ENCODE results near the gene ST8SIA2.

ST8SIA2 gene, protein sequence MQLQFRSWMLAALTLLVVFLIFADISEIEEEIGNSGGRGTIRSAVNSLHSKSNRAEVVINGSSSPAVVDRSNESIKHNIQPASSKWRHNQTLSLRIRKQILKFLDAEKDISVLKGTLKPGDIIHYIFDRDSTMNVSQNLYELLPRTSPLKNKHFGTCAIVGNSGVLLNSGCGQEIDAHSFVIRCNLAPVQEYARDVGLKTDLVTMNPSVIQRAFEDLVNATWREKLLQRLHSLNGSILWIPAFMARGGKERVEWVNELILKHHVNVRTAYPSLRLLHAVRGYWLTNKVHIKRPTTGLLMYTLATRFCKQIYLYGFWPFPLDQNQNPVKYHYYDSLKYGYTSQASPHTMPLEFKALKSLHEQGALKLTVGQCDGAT

DNA sequence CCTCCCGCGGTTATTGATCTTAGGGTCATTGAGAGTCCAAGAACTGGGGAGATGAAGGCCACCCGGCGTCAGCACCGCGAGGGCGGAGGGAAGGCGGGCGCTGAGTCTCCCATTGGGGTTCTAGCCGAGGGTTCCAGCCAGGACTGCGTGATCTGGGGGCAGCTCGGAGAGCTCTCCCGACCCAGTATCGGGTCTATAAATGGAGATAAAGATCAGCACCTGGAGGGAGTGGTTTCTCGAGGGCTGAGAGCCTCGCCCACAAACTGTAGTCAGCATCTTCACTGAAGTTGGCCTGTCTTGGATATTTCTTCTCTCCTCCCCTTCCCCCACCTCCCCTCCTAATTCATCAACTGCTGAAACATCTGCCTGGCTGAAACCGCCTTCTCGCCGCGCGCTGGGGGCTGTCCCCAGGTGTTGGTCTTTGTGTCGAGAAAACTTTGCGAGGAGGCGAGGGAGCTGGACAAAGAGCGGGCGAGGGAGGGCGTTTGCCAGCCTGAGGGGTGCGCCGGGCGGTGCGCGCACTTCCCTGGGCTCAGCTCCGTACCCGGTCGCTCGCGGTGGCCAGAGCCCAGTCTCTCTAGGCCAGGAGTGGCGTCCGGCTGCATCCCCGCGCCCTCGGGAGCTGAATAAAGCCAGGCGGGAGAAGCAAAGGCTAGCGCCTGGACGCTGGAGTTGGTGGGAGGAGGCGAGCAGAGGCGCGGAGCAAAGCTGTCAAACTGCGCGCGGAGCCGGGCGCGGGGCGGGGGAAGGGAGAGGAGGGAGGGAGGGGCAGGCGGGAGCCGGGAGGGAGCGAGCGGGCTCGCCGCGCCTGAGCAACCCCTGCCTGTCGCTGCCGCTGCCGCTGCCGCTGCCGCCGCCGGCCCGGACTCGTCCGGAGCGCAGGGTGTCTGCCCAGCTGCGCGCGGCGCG lies at the start of gene ST8SIA2:
ST8SIA2 (plus strand) TSS at position 811 of the 909 bp plus-strand sequence. CDS start 184 bp downstream, outside the sequence.
- peak in 1 of 2 donors; percentile 38 for DNase-seq

- no peak for DNase-seq
Observed at GRCh38 chr15:92343924-92344643, 49.6 kb upstream of the ST8SIA2 start.

GRCh38 chr15:92346063-92346462 lies 47.6 kb upstream of the ST8SIA2 start:
- DNase-seq: no peak

DNA sequence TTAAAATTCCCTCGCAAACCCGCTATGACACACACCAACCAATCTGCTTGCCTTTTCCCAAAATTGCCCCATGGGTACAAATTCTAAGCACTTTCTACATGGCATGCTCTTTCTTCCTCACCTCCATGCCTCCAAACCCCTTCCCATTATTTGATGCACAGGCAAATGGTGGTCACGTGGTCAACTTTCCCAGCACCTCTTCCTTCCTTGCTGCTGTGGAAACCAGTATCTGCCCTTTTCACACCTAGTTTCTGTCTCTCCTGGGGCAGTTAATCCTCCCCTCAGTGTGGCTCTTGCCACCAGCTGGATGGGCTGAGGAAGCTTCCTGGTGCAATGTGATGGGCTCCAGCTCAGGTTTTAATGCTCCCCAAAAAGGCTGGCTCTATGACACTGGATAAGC lies 38.4 kb upstream of the ST8SIA2 start:
- DNase-seq: no peak

GRCh38 chr15:92361321-92362000 lies 32.2 kb upstream of the ST8SIA2 start:
- no peak for DNase-seq

- DNase-seq: no peak
Observed at GRCh38 chr15:92362001-92362350, 31.7 kb upstream of the ST8SIA2 start.

DNA sequence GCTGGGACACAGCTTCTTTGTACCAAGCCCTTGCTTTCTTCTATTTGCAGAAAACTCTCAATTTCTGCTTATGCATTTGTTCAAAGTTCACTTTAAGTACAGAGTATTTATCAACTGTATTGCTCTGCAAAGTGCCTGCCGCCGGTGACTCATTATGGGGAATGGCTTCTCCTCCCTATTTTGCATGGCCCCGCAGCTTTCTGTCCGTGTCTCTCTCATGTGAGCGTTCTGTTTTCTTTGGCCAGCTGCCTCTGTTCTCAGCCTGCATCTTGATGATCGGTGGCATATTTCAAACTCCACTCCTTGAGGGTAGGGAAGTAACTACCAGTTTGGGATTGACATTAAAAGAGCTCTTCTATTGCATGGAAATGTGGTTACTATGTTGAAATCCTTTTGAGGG lies 28.6 kb upstream of the ST8SIA2 start:
- DNase-seq: no peak

- DNase-seq: no peak
Observed at GRCh38 chr15:92365906-92366305, 27.8 kb upstream of the ST8SIA2 start.

GRCh38 chr15:92366381-92366780 lies 27.3 kb upstream of the ST8SIA2 start:
- no peak for DNase-seq

DNA sequence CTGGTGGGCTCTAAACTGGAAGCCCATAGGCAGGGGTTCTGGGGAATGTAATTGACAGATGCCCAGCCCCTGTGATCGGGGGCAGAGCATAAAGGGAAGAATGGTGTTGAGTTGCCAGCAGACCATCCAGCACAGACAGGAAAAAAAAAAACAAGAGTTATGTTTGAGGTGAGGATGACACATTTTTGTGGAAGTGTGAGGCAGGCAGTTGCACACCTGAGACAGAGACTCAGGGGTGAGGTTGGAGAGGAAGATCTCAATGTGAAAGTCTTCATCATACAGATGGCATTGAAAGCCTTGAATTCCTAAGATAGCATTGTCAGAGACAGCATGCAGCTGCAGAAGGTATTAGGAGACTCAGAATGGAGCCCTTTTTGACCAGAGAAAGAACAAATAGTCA lies 18.6 kb upstream of the ST8SIA2 start:
- no peak for DNase-seq

- no peak for DNase-seq
Observed at GRCh38 chr15:92376109-92376508, 17.6 kb upstream of the ST8SIA2 start.

- no peak for DNase-seq
Observed at GRCh38 chr15:92377083-92377789, 16.4 kb upstream of the ST8SIA2 start.

- DNase-seq: peak; percentile 28 to 46
Observed at GRCh38 chr15:92383519-92384324, 10.0 kb upstream of the ST8SIA2 start.

- no peak for DNase-seq
Observed at GRCh38 chr15:92384381-92384780, 9.3 kb upstream of the ST8SIA2 start.

- no peak for DNase-seq
Observed at GRCh38 chr15:92385096-92385495, 8.6 kb upstream of the ST8SIA2 start.

DNA sequence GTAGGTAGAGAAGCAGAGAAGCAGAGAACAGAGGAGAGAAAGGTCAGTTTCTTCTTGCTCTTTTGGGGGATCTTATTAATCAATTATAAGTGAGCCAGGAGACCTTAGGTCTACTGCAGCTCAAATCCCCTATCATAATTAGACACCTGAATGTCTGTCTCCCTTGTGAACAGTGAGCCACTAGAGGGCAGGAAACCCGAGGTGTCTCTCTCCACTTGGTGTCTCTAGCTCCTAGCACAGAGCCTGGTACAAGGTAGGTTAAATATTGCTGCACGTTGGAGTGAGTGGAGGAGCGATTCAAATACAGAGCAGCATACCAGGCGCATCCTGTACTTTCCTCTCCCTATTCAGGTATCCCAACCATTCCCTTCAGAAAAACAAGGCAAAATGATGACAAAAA lies 2.0 kb upstream of the ST8SIA2 start:
- peak in 1 of 2 donors; percentile 34 for DNase-seq

- DNase-seq: no peak
Observed at GRCh38 chr15:92392462-92392861, 1.2 kb upstream of the ST8SIA2 start.

DNA sequence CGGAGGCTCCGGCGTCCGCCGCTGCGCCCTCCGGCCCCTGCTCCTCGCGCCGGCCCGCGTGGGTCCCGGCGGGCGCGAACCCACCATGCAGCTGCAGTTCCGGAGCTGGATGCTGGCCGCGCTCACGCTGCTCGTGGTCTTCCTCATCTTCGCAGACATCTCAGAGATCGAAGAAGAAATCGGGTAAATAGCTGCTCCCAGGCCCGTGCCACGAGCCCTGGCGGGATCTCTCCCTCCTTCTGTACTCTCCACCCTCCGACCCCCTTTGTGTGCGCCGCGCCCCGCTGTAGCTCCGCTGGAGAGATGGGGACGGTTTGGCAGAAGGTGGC lies 263 bp downstream of the ST8SIA2 start:
- DNase-seq: peak in 1 of 2 donors; percentile 2

GRCh38 chr15:92394309-92395097 lies 822 bp downstream of the ST8SIA2 start:
- no peak for DNase-seq

DNA sequence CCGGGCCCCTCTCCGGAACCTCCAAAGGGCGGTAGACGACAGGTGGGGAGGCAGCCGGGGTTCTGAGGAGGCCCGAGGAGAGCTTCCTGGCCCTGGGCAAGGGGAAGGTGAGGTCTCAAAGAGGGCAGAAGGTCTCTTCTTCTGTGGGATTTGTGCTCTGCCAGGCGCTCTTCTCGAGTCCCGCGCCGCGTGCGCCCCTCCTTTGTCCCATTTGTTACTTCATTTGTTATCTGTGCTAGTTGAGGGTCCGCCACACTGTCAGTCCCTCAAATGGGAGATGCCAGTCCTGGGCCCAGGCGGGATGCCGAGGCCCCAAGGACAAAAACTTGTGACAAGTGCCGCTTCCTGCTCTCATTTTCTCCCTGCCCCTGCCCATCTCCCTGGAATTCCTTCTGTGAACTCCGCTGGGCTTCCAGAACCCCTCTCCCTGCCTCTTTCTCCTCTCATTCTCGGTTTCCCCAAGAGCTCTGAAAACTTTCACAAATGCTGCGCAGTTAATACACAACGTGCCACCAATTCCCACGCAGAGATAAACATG lies 1.5 kb downstream of the ST8SIA2 start:
- no peak for DNase-seq
